PC-3 (cell line): ENCODE results near the gene STXBP5L. TPM values are rescaled to one million over a fixed set of nuclear protein-coding genes. Genes with fewer than 3 reads are reported as not detected.

ENCODE experiments used
- ATAC-seq: fragments of 200-7000 bp; cut with Tn5 transposase; 2 replicates; pipeline ENCODE4 v1.9.1; 2020; ENCODE audit warnings: mild to moderate bottlenecking, moderate library complexity
- BruUV-seq: library from RNA; stranded (reverse); fragments of 400-500 nt; replicated peaks from 2 replicates; lab custom pipeline; 2021; lab: Mats Ljungman, UMichigan
- CTCF ChIA-PET: fragments of 300-600 bp; sonication (Branson Sonifier 250); formaldehyde crosslinking; loops from one replicate; lab custom pipeline; 2022; ENCODE audit warnings: antibody characterized with exemption; lab: Charles Lee
- POLR2A ChIA-PET: fragments of 300-600 bp; sonication (Branson Sonifier 250); formaldehyde crosslinking; loops from one replicate; lab custom pipeline; 2022; ENCODE audit warnings: antibody characterized with exemption; ENCODE audit not compliant: unreplicated experiment; lab: Charles Lee
- DNase-seq: peaks from one replicate; pipeline ENCODE4 v3.0.0-alpha.2; 2015
- H2AFZ ChIP-seq: fragments of 300-600 bp; sonication (generic); 2 replicates; pipeline ENCODE4 v1.6.0; 2016; ENCODE audit warnings: antibody characterized with exemption, low read length
- H3F3A ChIP-seq: fragments of 300-600 bp; sonication (generic); one replicate; pipeline ENCODE4 v1.6.0; 2017; ENCODE audit warnings: antibody characterized with exemption, low read length, control low read depth, mild to moderate bottlenecking; ENCODE audit not compliant: unreplicated experiment
- H3K27ac ChIP-seq: fragments of 300-600 bp; sonication (generic); 2 replicates; pipeline ENCODE4 v1.5.1; 2016; ENCODE audit warnings: mild to moderate bottlenecking, low read length
- H3K27me3 ChIP-seq: fragments of 300-600 bp; sonication (generic); 2 replicates; pipeline ENCODE4 v1.6.1; 2016; ENCODE audit warnings: low read length, mixed read lengths
- H3K36me3 ChIP-seq: fragments of 300-600 bp; sonication (generic); 2 replicates; pipeline ENCODE4 v1.6.1; 2016; ENCODE audit warnings: low read depth, mixed run types, low read length, mixed read lengths
- H3K4me1 ChIP-seq: fragments of 300-600 bp; sonication (generic); 2 replicates; pipeline ENCODE4 v1.5.1; 2016; ENCODE audit warnings: low read length; ENCODE audit not compliant: insufficient read depth
- H3K4me2 ChIP-seq: fragments of 300-600 bp; sonication (generic); 2 replicates; pipeline ENCODE4 v1.6.0; 2016; ENCODE audit warnings: low read length
- H3K4me3 ChIP-seq: fragments of 300-600 bp; sonication (generic); 2 replicates; pipeline ENCODE4 v1.5.1; 2016; ENCODE audit warnings: mild to moderate bottlenecking, low read length, mixed read lengths
- H3K79me2 ChIP-seq: fragments of 300-600 bp; sonication (generic); 2 replicates; pipeline ENCODE4 v1.6.1; 2017; ENCODE audit warnings: low read length, mixed read lengths
- H3K9ac ChIP-seq: fragments of 300-600 bp; sonication (generic); 2 replicates; pipeline ENCODE4 v1.6.0; 2016; ENCODE audit warnings: mild to moderate bottlenecking, low read length
- H3K9me2 ChIP-seq: fragments of 300-600 bp; sonication (generic); replicated peaks from 2 replicates; pipeline ENCODE4 v1.6.1; 2016; ENCODE audit warnings: mixed run types, low read length, mixed read lengths
- H3K9me3 ChIP-seq: fragments of 300-600 bp; sonication (generic); 2 replicates; pipeline ENCODE4 v1.6.1; 2016; ENCODE audit warnings: low read length, mixed read lengths
- H4K20me1 ChIP-seq: fragments of 300-600 bp; sonication (generic); 2 replicates; pipeline ENCODE4 v1.6.1; 2016; ENCODE audit warnings: low read length, mixed read lengths
- EZH2 ChIP-seq: fragments of 300-600 bp; sonication (generic); IDR thresholded peaks from one replicate; pipeline ENCODE4 v1.6.1; 2017; ENCODE audit warnings: antibody characterized with exemption, mild to moderate bottlenecking, low read length; ENCODE audit not compliant: unreplicated experiment
- EZH2phosphoT487 ChIP-seq: fragments of 300-600 bp; sonication (generic); IDR thresholded peaks from 2 replicates; pipeline ENCODE4 v1.6.1; 2018; ENCODE audit warnings: mild to moderate bottlenecking, antibody characterized with exemption, low read length, borderline replicate concordance
- intact Hi-C: fragments of 100-400 bp; cut with micrococcal nuclease; formaldehyde crosslinking; loops from 2 replicates; pipeline ENCODE4 v1.9.0; 2023
- microRNA-seq: library from miRNA; unstranded; fragments of <30 nt; microRNA quantifications from one replicate; pipeline ENCODE4 v1.1.0, GENCODE V29; 2020; ENCODE audit not compliant: unreplicated experiment
- total RNA-seq: library from RNA; depleted of rRNA; stranded (reverse); fragments of >200 nt; gene quantifications from 2 replicates; pipeline ENCODE4 v1.2.3, GENCODE V29; 2014; rRNA removed
- TF ChIP-seq, protein P1 (sequence below): fragments of 300-600 bp; sonication (generic); conservative IDR thresholded peaks from 2 replicates; pipeline ENCODE4 v1.5.1; 2017; ENCODE audit warnings: antibody characterized with exemption, low read depth, mild to moderate bottlenecking, low read length

STXBP5L gene
- total RNA-seq, 1 experiment from 2014 or later = not detected

DNA sequence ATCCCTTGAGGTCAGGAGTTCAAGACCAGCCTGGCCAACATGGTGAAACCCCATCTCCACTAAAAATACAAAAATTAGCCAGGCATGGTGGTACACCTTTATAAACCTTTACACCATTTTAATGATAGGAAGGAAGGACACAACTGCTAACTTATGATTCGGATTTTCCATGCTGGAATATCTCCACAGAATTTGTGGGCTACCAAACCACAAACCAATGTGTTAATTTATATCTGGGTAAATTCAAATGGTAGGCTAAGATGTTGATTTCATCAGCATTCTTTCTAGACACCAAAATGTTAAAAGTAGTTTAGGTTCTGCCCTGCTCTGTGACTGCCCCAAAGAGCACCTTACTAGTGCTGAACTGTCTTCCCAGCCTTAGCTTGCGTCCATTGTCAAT lies 565.0 kb downstream of the STXBP5L start:
- Histone ChIP-seq H3K4me2 (no peak overlapping the region), H3F3A (no peaks in the 10 kb centered on the region), H3K79me2 (no peaks in the 10 kb centered on the region), H3K27ac (no peak overlapping the region), H2AFZ (no peak overlapping the region), H3K9ac (no peak overlapping the region), H3K4me1 (no peaks in the 10 kb centered on the region), H3K9me2 (no peaks in the 10 kb centered on the region), H3K36me3 (peaks cover 38% of the 10 kb centered on the region), H3K4me3 (no peak overlapping the region), H4K20me1 (no peaks in the 10 kb centered on the region), H3K9me3 (no peaks in the 10 kb centered on the region), H3K27me3 (no peaks in the 10 kb centered on the region)
- intact Hi-C loops = no loop called here
- BruUV-seq = no TSS peak
- ChIA-PET POLR2A (no interaction called here), CTCF (no interaction called here)
- TF ChIP-seq, protein P1, sequence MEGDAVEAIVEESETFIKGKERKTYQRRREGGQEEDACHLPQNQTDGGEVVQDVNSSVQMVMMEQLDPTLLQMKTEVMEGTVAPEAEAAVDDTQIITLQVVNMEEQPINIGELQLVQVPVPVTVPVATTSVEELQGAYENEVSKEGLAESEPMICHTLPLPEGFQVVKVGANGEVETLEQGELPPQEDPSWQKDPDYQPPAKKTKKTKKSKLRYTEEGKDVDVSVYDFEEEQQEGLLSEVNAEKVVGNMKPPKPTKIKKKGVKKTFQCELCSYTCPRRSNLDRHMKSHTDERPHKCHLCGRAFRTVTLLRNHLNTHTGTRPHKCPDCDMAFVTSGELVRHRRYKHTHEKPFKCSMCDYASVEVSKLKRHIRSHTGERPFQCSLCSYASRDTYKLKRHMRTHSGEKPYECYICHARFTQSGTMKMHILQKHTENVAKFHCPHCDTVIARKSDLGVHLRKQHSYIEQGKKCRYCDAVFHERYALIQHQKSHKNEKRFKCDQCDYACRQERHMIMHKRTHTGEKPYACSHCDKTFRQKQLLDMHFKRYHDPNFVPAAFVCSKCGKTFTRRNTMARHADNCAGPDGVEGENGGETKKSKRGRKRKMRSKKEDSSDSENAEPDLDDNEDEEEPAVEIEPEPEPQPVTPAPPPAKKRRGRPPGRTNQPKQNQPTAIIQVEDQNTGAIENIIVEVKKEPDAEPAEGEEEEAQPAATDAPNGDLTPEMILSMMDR = no peak
- TF ChIP-seq EZH2 (no peak), EZH2phosphoT487 (no peak)
- DNase-seq (no peak), ATAC-seq (no peak)

Small RNA genes lying within 50 kb of the gene (microRNA-seq; reads per million reads assigned to microRNA genes)
- not detected for gene MIR5682

Other genes with a start within 250 kb of the STXBP5L start
- gene HGD, start 226.0 kb upstream of the STXBP5L start, total RNA-seq = 0.11 and 1.4 TPM in 2 replicates
- 21.3 and 24.3 TPM in 2 replicates for gene RABL3, start 165.7 kb upstream of the STXBP5L start, total RNA-seq
- 10.7 and 15.2 TPM in 2 replicates for gene GTF2E1, start 165.5 kb upstream of the STXBP5L start, total RNA-seq